Cardiac atrium fibroblast (primary cell): Measurements from ENCODE around the gene P3H4. TPM values are rescaled to one million over a fixed set of nuclear protein-coding genes. Genes with fewer than 3 reads are reported as not detected.

ENCODE experiments used
- total RNA-seq: library from RNA; depleted of rRNA; stranded (reverse); fragments of >200 nt; gene quantifications from 2 replicates; pipeline ENCODE4 v1.2.3, GENCODE V29; 2015

Gene P3H4, protein sequence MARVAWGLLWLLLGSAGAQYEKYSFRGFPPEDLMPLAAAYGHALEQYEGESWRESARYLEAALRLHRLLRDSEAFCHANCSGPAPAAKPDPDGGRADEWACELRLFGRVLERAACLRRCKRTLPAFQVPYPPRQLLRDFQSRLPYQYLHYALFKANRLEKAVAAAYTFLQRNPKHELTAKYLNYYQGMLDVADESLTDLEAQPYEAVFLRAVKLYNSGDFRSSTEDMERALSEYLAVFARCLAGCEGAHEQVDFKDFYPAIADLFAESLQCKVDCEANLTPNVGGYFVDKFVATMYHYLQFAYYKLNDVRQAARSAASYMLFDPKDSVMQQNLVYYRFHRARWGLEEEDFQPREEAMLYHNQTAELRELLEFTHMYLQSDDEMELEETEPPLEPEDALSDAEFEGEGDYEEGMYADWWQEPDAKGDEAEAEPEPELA
- 86.3 and 93.0 TPM in 2 replicates for total RNA-seq

DNA sequence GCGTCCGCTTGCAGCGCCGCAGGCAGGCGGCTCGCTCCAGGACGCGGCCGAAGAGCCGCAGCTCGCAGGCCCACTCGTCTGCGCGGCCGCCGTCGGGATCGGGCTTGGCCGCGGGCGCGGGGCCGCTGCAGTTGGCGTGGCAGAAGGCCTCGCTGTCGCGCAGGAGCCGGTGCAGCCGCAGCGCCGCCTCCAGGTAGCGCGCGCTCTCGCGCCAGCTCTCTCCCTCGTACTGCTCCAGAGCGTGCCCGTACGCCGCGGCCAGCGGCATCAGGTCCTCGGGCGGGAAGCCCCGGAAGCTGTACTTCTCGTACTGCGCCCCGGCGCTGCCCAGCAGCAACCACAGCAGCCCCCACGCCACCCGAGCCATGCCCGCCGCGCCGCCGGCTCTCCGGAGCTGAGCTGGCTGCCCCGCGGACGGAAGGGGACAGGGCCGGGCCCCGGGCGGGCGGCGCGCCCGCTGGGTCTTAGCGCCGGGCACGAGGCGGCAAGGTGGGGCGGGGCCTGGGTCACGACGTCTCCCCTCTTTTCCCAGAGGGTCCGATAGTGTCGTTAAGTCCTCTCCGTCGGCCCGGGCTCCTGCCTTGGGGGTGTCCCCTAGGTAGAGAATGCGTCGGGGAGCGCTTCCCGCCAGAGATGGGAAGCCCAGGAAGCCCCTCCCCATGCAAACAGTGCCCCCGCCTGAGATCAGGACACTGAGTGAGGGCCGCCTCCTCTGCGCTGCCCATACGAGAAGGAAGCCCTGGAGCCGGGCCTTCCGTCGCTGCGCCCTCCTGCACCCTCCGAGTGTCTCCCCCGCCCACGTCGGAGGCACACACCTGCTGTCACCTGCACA, at the start of gene P3H4:
Gene P3H4, minus strand, starts transcription at position 401 of the 832 bp plus-strand sequence. Its CDS starts 34 bp downstream, at position 367.

DNA sequence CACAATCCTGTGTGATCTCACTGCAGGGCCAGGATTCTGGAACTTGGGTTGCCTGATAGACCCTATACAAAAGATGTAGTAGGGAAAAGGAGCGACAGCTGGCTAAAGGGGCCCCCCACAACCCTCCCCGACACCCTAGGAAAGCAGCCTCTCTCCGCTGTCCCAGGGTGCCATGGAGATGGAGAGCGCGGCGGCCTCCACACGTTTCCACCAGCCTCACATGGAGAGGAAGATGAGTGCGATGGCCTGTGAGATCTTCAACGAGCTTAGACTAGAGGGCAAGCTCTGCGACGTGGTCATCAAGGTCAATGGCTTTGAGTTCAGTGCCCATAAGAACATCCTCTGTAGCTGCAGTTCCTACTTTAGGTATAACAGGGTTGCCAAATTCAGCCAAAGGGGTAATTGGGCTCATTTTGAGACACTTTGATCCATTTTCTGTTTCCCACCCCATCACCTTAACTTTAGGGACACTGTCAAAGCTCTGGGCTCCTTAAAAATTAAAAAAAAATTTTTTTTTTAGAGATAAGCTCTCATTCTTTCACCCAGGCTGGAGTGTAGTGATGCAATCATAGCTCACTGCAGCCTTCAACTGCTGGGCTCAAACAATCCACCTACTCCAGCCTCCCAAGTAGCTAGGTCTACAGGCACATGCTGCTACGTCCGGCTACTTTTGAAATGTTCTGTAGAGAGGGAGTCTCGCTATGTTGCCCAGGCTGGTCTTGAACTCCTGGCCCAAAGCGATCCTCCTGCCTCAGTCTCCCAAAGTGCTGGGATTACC, 26.2 kb upstream of the P3H4 start, which contains the start of gene KLHL10:
Gene KLHL10, plus strand, starts transcription at position 65 of the 778 bp plus-strand sequence. Its CDS starts 108 bp downstream, at position 173.

DNA sequence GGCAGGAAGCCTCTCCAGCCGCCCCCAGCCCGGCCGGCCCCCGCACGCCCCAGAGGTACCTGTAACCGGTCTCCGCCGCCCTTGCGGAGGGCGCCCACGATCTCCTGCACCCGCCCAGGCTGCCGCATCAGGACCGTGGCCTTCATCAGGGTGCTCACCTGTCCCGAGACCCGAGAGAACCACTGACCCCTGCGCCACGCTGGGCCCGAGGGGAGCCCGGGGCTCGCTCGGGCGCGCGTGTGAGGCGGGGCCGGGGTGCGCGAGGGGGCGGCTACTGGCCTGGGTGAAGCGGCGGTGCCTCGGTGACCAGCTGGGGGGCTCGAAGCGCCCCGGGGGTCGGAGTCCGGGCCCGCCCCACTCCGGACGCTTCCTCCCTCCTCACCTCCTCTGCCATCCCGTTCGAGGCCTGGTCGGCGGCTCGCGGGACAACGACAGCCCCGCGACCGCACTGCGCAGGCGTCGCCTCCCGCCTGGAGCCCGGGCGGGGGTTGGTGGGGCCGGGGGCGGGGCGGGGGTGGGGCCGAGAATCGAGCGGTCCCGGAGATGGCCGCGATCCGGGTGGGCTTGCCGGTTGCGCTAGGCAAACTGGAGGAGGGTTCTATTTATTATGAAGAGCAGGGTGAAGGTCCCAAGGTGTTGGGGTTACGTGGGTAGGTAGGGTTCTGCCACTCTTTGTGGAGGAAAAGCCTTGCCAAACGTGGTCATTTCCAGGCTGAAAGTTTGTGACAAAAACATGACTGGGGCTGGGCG, 24.2 kb upstream of the P3H4 start, which contains the start of gene NT5C3B:
Gene NT5C3B, minus strand, starts transcription at position 433 of the 750 bp plus-strand sequence. Its CDS starts 39 bp downstream, at position 394.

DNA sequence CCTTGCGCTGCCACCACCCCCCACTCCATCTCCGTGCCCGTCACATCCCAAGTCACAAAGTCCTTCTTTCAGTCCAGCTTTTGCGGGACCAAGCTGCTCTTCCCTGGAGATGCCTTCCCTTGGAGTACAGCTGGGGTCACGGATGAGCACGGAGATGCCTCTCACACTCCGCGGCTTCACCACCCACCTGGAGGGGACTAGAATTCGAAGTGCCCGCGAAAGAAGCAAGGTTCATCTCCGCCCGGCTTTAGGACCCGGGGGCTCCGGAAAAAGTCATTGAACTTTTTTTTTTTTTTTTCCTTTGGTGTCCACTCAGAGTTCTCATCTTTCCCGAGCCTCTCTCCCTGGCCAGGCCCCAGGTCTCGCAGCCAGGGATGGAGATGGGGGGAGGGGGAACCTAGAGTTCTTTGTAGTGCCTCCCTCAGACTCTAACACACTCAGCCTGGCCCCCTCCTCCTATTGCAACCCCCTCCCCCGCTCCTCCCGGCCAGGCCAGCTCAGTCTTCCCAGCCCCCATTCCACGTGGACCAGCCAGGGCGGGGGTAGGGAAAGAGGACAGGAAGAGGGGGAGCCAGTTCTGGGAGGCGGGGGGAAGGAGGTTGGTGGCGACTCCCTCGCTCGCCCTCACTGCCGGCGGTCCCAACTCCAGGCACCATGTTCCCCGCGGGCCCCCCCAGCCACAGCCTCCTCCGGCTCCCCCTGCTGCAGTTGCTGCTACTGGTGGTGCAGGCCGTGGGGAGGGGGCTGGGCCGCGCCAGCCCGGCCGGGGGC, 817 bp upstream of the P3H4 start, which contains the start of gene FKBP10:
Gene FKBP10, plus strand, starts transcription at position 624 of the 771 bp plus-strand sequence. Its CDS starts 31 bp downstream, at position 655.

DNA sequence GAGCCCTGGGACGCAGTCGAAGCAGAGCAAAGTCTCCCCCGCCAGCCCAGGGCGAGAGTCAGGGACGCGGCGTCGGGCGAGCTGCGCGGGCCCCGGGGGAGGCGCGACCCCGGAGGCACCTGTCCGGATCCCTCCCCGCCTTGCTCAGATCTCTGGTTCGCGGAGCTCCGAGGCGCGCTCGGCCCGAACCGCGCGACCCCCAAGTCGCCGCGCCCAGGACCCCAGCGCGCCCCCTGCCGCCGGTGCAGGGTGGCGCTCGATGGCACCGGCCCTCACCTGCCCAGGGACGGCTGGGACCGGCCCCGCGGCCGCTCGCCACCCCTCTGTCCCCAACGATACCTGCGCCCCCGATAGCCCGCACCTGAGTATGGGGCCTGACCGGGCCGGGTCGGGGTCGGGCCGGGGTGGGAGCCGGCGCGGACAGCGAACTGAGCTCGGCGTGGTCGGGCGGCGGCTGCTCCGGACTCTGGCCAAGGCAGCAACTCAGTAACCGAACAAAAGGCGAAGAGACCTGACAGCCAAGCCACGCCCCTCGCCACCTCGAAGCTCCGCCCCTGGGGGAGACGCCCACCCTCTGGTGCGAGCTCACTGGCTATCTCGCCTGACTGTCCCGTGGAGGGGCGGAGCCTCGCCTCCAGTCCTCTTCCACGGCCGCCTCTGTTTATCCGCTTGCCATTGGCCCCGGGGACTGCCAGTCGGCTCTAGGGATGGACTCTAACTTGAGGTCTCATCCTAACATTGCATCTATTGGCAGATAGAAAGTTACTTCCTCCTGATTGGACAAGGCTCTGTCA, 25.3 kb downstream of the P3H4 start, which contains the start of gene JUP:
Gene JUP, minus strand, starts transcription at position 485 of the 794 bp plus-strand sequence. CDS start 14,857 bp downstream, outside the sequence.

Other genes with a start within 250 kb of the P3H4 start
- gene KRT9, start 239.9 kb downstream of the P3H4 start, total RNA-seq, result not detected in 2 replicates
- gene KRT14, start 225.1 kb downstream of the P3H4 start, total RNA-seq, result not detected in 2 replicates
- not detected in 2 replicates for gene KRT16, start 199.2 kb downstream of the P3H4 start, total RNA-seq
- 0.54 and 0.65 TPM in 2 replicates for gene KRT17, start 187.4 kb downstream of the P3H4 start, total RNA-seq
- gene EIF1, start 123.1 kb downstream of the P3H4 start, total RNA-seq, result 109 and 140 TPM in 2 replicates
- gene GAST, start 99.6 kb downstream of the P3H4 start, total RNA-seq, result not detected in 2 replicates
- not detected in 2 replicates for gene HAP1, start 77.3 kb downstream of the P3H4 start, total RNA-seq
- gene JUP, start 25.2 kb downstream of the P3H4 start, total RNA-seq, result 54.1 and 57.0 TPM in 2 replicates
- 676 and 811 TPM in 2 replicates for gene FKBP10, start 1.1 kb upstream of the P3H4 start, total RNA-seq
- gene NT5C3B, start 24.3 kb upstream of the P3H4 start, total RNA-seq, result 43.9 and 65.1 TPM in 2 replicates
- gene KLHL10, start 25.9 kb upstream of the P3H4 start, total RNA-seq, result not detected in 2 replicates
- 17.1 and 23.3 TPM in 2 replicates for gene KLHL11, start 53.5 kb upstream of the P3H4 start, total RNA-seq
- 187 and 262 TPM in 2 replicates for gene ACLY, start 107.0 kb upstream of the P3H4 start, total RNA-seq
- 0.16 and 0.18 TPM in 2 replicates for gene ODAD4, start 118.7 kb upstream of the P3H4 start, total RNA-seq
- 64.6 and 82.6 TPM in 2 replicates for gene CNP, start 154.8 kb upstream of the P3H4 start, total RNA-seq
- 51.7 and 54.7 TPM in 2 replicates for gene DNAJC7, start 205.5 kb upstream of the P3H4 start, total RNA-seq
- 60.7 and 84.6 TPM in 2 replicates for gene NKIRAS2, start 208.1 kb upstream of the P3H4 start, total RNA-seq
- 0.18 and 0.49 TPM in 2 replicates for gene C17orf113, start 238.7 kb upstream of the P3H4 start, total RNA-seq